Endothelial cell of umbilical vein (primary cell): ENCODE results near the gene POLG. TPM values are rescaled to one million over a fixed set of nuclear protein-coding genes. Genes with fewer than 3 reads are reported as not detected.

Experiments used
- BruUV-seq: library from RNA; stranded (reverse); fragments of 400-500 nt; replicated peaks from 2 replicates; lab custom pipeline; 2021; lab: Mats Ljungman, UMichigan
- CTCF ChIA-PET: fragments of 300-600, 350-600 bp; sonication (Branson Sonifier 250); formaldehyde crosslinking; loops from one replicate; lab custom pipeline; 2021; ENCODE audit warnings: antibody characterized with exemption, inconsistent platforms; lab: Charles Lee
- POLR2A ChIA-PET: fragments of 300-600, 350-600 bp; sonication (Branson Sonifier 250); formaldehyde crosslinking; loops from one replicate; lab custom pipeline; 2021; ENCODE audit warnings: antibody characterized with exemption, inconsistent platforms; lab: Charles Lee
- DNase-seq: peaks from one replicate; pipeline ENCODE4 v3.0.0-alpha.2; 2011; ENCODE audit warnings: low read depth, low spot score
- FAIRE-seq: peaks from 2 replicates; lab custom pipeline; 2011; peaks lifted over from hg19 to GRCh38; lab: Jason Lieb, UNC
- H2AFZ ChIP-seq: 2 replicates; pipeline ENCODE4 v1.6.0; 2012; ENCODE audit warnings: low read depth, low read length, control low read depth, inconsistent platforms
- H3K27ac ChIP-seq: 2 replicates; pipeline ENCODE4 v1.5.1; 2011; ENCODE audit warnings: low read depth, mild to moderate bottlenecking, control low read depth, low read length, moderate library complexity; ENCODE audit not compliant: insufficient read depth
- H3K27me3 ChIP-seq, 2 experiments: 2 replicates each; pipeline versions ENCODE4 v1.6.0 to v1.6.1; 2011; ENCODE audit warnings: low read length in 2 of 2, mixed read lengths in 1 of 2; ENCODE audit not compliant: control insufficient read depth in 2 of 2, insufficient read depth in 2 of 2
- H3K36me3 ChIP-seq, 2 experiments: 2 replicates in 1 of 2; 3 replicates in 1 of 2; pipeline ENCODE4 v1.5.1; 2011; ENCODE audit warnings: low read length in 2 of 2, mild to moderate bottlenecking in 1 of 2, moderate library complexity in 1 of 2; ENCODE audit not compliant: control insufficient read depth in 2 of 2, insufficient read depth in 2 of 2; ENCODE audit errors: extremely low read depth in 1 of 2
- H3K4me1 ChIP-seq: 3 replicates; pipeline ENCODE4 v1.5.1; 2011; ENCODE audit warnings: mild to moderate bottlenecking, low read length; ENCODE audit not compliant: control insufficient read depth, insufficient read depth; ENCODE audit errors: extremely low read depth
- H3K4me2 ChIP-seq: 2 replicates; pipeline ENCODE4 v1.6.1; 2011; ENCODE audit warnings: low read length, control low read depth, mixed read lengths; ENCODE audit not compliant: insufficient read depth
- H3K4me3 ChIP-seq, 3 experiments: fragments of 200-600 bp in 1 of 3; sonication (generic), shearing (Covaris generic) in 1 of 3; replicated peaks in 1 of 3; 2 replicates each; pipeline ENCODE4 v1.5.1; 2011 to 2016; ENCODE audit warnings: control low read depth in 3 of 3, low read length in 3 of 3, mild to moderate bottlenecking in 2 of 3, inconsistent platforms in 1 of 3, low read depth in 1 of 3, moderate library complexity in 1 of 3; ENCODE audit not compliant: insufficient read depth in 1 of 3
- H3K79me2 ChIP-seq: 2 replicates; pipeline ENCODE4 v1.6.0; 2012; ENCODE audit warnings: low read length, inconsistent platforms; ENCODE audit not compliant: control insufficient read depth, insufficient read depth
- H3K9ac ChIP-seq: replicated peaks from 2 replicates; pipeline ENCODE3; 2011; ENCODE audit warnings: low read length, control low read depth; ENCODE audit not compliant: insufficient read depth; ENCODE audit errors: extremely low read depth
- H3K9me1 ChIP-seq: replicated peaks from 3 replicates; pipeline ENCODE4 v1.6.0; 2011; ENCODE audit warnings: mild to moderate bottlenecking, low read length; ENCODE audit not compliant: control insufficient read depth, insufficient read depth; ENCODE audit errors: extremely low read depth
- H3K9me3 ChIP-seq: replicated peaks from 2 replicates; pipeline ENCODE4 v1.5.1; 2012; ENCODE audit warnings: low read length, inconsistent platforms; ENCODE audit not compliant: control insufficient read depth, insufficient read depth
- H4K20me1 ChIP-seq: replicated peaks from 2 replicates; pipeline ENCODE3; 2011; ENCODE audit warnings: mild to moderate bottlenecking, low read length; ENCODE audit not compliant: control insufficient read depth, insufficient read depth; ENCODE audit errors: extremely low read depth
- EZH2 ChIP-seq: IDR thresholded peaks from 2 replicates; pipeline ENCODE4 v1.6.1; 2012; ENCODE audit warnings: borderline replicate concordance, low read depth, mild to moderate bottlenecking, moderate library complexity, low read length, inconsistent platforms; ENCODE audit not compliant: severe bottlenecking
- FOS ChIP-seq: IDR thresholded peaks from 2 replicates; pipeline ENCODE4 v1.6.1; 2011; ENCODE audit warnings: mild to moderate bottlenecking, low read length, moderate library complexity, borderline replicate concordance; ENCODE audit not compliant: insufficient read depth
- GATA2 ChIP-seq: IDR thresholded peaks from 2 replicates; pipeline ENCODE4 v1.7.0; 2011; ENCODE audit warnings: low read depth, mild to moderate bottlenecking, moderate library complexity, mixed read lengths, low read length; ENCODE audit not compliant: insufficient read length, insufficient read depth
- JUN ChIP-seq: IDR thresholded peaks from 2 replicates; pipeline ENCODE4 v1.6.1; 2011; ENCODE audit warnings: borderline replicate concordance, low read depth; ENCODE audit not compliant: insufficient read length, insufficient read depth
- MAX ChIP-seq: IDR thresholded peaks from 2 replicates; pipeline ENCODE4 v1.6.1; 2011; ENCODE audit not compliant: insufficient read depth, insufficient read length
- MYC ChIP-seq: IDR thresholded peaks from one replicate; pipeline ENCODE4 v1.6.1; 2011; ENCODE audit warnings: mild to moderate bottlenecking, low read depth, low read length
- POLR2A ChIP-seq: IDR thresholded peaks from 2 replicates; pipeline ENCODE4 v1.6.1; 2012; ENCODE audit warnings: low read depth, mild to moderate bottlenecking, control low read depth, low read length
- POLR2AphosphoS5 ChIP-seq: IDR thresholded peaks from 2 replicates; pipeline ENCODE4 v1.6.1; 2012; ENCODE audit warnings: low read depth, mild to moderate bottlenecking, control low read depth, low read length, moderate library complexity; ENCODE audit not compliant: insufficient read depth
- dilution Hi-C: fragments of 300-500 bp; cut with MboI; formaldehyde crosslinking; loops from one replicate; pipeline ENCODE4 v1.15.0; 2019; ENCODE audit warnings: low sequenced_read_pairs; ENCODE audit not compliant: extremely low pct_ligation_motif_present
- intact Hi-C: fragments of 100-400 bp; cut with micrococcal nuclease; formaldehyde crosslinking; loops from one replicate; pipeline ENCODE4 v1.10.0; 2022
- polyA plus RNA-seq, 4 experiments: library from polyadenylated mRNA; depleted of rRNA in 3 of 4; stranded (reverse) in 3 of 4; unstranded in 1 of 4; fragments of >200 nt; gene quantifications; 2 replicates each; pipeline versions ENCODE4 v1.2.1 to v1.2.3, GENCODE V29; 2011 to 2012; ENCODE audit warnings: missing spikeins in 1 of 4
- total RNA-seq: library from RNA; stranded (reverse); gene quantifications from 2 replicates; pipeline ENCODE4 v1.2.3, GENCODE V29; 2021
- TF ChIP-seq, protein P1 (sequence below), 2 donors: IDR thresholded peaks; 1 replicate in 1 of 2; 2 replicates in 1 of 2; pipeline ENCODE4 v1.5.1; 2011; ENCODE audit warnings: low read length in 2 of 2, mild to moderate bottlenecking in 2 of 2, moderate library complexity in 2 of 2, control low read depth in 1 of 2, inconsistent platforms in 1 of 2, low read depth in 1 of 2; ENCODE audit not compliant: insufficient read depth in 1 of 2; ENCODE audit errors: extremely low read depth in 1 of 2

POLG gene
- total and polyA plus RNA-seq, 2 donors (not counting 3 experiments of a cell fraction or from before 2014, with no cell fraction given): 36.6 to 77.7 TPM

GRCh38 chr15:89327113-89327512 lies 7.5 kb downstream of the POLG start:
- peaks cover 45 to 81% of the 10 kb centered on the region in 2 experiments for H3K36me3 ChIP-seq
- no peak overlapping the region for H3K9ac ChIP-seq
- H3K9me3 ChIP-seq: no peaks in the 10 kb centered on the region
- no peak overlapping the region for H3K27ac ChIP-seq
- dilution Hi-C loops: no loop called here
- POLR2A ChIA-PET: no interaction called here
- H3K4me3 ChIP-seq: no peak overlapping the region
- CTCF ChIA-PET: interaction anchor here (1.7 to 3.0 kb wide), 2 partner anchors 9 to 120 kb away, joined by 5 to 7 read pairs; no protein-coding TSS in a partner anchor
- peaks cover 7% of the 10 kb centered on the region for H4K20me1 ChIP-seq
- H3K79me2 ChIP-seq: peaks cover 37% of the 10 kb centered on the region
- intact Hi-C loops: no loop called here
- no peak for DNase-seq
- H3K4me1 ChIP-seq: peaks cover 13% of the 10 kb centered on the region
- no peak overlapping the region for H2AFZ ChIP-seq
- H3K9me1 ChIP-seq: no peaks in the 10 kb centered on the region
- H3K27me3 ChIP-seq: no peaks in the 10 kb centered on the region
- no peak for FAIRE-seq
- TF ChIP-seq FOS: no peak
- no peak for TF ChIP-seq POLR2A
- no peak for TF ChIP-seq MAX
- no peak for TF ChIP-seq GATA2
- no peak for TF ChIP-seq JUN
- no peak for TF ChIP-seq EZH2
- no peak for TF ChIP-seq POLR2AphosphoS5
- TF ChIP-seq, protein P1, sequence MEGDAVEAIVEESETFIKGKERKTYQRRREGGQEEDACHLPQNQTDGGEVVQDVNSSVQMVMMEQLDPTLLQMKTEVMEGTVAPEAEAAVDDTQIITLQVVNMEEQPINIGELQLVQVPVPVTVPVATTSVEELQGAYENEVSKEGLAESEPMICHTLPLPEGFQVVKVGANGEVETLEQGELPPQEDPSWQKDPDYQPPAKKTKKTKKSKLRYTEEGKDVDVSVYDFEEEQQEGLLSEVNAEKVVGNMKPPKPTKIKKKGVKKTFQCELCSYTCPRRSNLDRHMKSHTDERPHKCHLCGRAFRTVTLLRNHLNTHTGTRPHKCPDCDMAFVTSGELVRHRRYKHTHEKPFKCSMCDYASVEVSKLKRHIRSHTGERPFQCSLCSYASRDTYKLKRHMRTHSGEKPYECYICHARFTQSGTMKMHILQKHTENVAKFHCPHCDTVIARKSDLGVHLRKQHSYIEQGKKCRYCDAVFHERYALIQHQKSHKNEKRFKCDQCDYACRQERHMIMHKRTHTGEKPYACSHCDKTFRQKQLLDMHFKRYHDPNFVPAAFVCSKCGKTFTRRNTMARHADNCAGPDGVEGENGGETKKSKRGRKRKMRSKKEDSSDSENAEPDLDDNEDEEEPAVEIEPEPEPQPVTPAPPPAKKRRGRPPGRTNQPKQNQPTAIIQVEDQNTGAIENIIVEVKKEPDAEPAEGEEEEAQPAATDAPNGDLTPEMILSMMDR (IDR thresholded peaks at IDR 0.05; ENCODE audit: extremely low read depth in 1 of 2, insufficient read depth in 1 of 2, low read depth in 1 of 2, low read length in 2 of 2): no peak
- TF ChIP-seq MYC: no peak
- H3K4me2 ChIP-seq: no peak overlapping the region
- BruUV-seq: no TSS peak
